LNCaP clone FGC (cell line): ENCODE data around the gene FHIT.
A peak's percentile ranks its signal among the peaks of the same experiment; 100 is the strongest.

ENCODE experiments used
- DNase-seq: peaks from one replicate; pipeline ENCODE4 v3.0.0-alpha.2; 2011; ENCODE audit warnings: low read depth
- H3K4me3 ChIP-seq: 2 replicates; pipeline ENCODE4 v1.5.1; 2011; ENCODE audit warnings: mild to moderate bottlenecking, low read depth, low read length, control low read depth
- TF ChIP-seq, protein P1 (sequence below): IDR thresholded peaks from 2 replicates; pipeline ENCODE4 v1.5.1; 2012; ENCODE audit warnings: mild to moderate bottlenecking; ENCODE audit not compliant: control insufficient read depth, insufficient read depth; ENCODE audit errors: extremely low read depth

FHIT gene

DNA sequence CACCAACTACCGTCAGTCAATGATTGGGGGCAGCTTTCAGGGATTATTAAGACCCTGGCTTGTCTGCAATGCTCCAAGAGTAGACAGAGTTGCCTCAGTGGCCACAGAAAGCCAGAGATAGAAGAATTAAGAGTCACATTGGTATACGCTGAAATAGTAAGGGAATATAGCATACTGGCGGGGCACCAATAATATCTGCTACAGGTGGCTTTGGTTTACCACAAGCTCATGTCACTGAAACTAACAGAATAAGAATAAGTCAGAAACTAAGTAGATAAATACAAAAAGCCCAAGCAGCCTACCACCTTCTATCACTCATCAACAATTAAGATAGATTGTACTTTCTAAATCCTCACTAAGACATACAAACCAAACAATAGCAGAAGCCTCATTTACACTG, 2.5 kb upstream of the FHIT start:
- no peak for DNase-seq
- H3K4me3 ChIP-seq, result no peak overlapping the region
- TF ChIP-seq, protein P1, sequence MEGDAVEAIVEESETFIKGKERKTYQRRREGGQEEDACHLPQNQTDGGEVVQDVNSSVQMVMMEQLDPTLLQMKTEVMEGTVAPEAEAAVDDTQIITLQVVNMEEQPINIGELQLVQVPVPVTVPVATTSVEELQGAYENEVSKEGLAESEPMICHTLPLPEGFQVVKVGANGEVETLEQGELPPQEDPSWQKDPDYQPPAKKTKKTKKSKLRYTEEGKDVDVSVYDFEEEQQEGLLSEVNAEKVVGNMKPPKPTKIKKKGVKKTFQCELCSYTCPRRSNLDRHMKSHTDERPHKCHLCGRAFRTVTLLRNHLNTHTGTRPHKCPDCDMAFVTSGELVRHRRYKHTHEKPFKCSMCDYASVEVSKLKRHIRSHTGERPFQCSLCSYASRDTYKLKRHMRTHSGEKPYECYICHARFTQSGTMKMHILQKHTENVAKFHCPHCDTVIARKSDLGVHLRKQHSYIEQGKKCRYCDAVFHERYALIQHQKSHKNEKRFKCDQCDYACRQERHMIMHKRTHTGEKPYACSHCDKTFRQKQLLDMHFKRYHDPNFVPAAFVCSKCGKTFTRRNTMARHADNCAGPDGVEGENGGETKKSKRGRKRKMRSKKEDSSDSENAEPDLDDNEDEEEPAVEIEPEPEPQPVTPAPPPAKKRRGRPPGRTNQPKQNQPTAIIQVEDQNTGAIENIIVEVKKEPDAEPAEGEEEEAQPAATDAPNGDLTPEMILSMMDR, result no peak

DNA sequence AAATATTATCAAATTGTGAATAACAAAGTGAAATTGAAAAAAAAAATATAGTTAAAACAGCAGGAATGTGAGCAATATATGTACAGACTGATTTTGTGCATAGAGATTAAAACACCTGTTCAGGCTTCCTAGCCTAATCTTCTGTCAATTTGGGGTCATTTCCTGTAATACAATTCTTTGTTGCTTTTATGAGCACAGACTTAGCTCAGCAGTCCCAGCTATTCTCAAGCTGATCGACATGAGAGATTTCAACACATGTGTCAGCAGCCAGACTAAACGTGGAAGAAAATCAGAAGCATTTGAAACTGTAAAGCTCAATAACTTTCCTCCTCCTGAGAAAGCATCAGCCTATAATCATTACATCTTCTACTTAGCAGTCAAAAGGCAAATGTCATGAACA, 1.6 kb upstream of the FHIT start:
- TF ChIP-seq, protein P1, result no peak
- H3K4me3 ChIP-seq, result no peak overlapping the region
- no peak for DNase-seq

DNA sequence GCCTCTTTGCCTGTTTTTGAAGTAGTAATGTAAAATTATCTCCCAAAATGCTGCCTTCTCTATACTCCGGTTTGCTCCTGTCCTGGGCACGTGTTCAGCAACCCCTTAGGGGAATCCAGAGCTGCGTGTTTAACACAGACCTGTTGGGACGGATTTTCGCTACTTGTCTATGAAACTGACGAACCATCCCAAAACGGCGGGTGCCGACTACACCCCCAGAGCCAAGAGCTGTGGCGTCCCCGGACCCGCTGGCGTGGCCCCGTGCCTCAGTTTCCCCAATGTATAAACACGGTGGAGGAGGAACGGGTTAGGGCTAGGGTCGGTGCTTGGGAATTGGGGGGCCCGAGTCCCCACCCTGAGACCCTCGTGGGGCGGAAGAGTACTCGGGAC, 473 bp downstream of the FHIT start:
- H3K4me3 ChIP-seq, result peak overlapping the region; percentile 69
- TF ChIP-seq, protein P1, result no peak
- no peak for DNase-seq

DNA sequence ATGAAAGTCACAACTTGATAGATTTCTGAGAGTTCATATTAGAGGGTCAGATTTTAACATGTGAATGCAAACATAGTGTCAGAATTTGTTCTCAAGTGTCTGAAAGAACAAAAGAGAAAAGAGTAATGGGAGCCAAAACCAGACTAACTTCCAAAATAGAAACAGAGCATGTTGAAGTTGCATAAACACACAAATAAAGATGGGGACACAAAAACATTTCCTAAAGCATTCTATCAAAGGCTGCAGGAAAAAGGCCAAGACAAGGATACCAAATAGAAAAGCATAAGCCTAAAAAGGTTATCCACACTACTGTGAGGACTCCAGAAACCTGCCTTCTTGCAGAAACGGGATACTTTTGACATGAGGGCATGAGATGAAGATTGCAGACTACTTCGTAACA, 2.8 kb downstream of the FHIT start:
- TF ChIP-seq, protein P1, result no peak
- no peak for DNase-seq
- H3K4me3 ChIP-seq, result no peak overlapping the region

DNA sequence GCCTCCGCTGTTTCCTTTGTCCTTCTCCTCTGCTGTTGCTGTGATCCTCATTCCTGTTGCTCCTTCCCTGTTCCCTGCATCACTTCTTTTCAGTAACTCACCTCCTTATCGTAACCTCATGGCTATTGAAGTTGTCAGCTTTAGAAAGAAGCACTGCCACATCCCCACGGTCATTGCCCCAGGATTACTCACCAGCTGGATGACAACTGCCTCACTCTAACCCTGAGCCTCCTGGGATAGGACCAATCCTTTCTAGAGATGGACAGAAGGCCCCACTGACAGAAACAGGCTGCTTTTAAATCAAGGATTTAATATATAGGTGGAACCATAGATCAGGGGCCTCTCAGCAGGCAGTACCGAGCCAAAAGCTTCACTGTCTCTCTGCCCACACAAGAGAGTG, 4.1 kb downstream of the FHIT start:
- no peak overlapping the region for H3K4me3 ChIP-seq
- TF ChIP-seq, protein P1, result no peak
- DNase-seq, result no peak

DNA sequence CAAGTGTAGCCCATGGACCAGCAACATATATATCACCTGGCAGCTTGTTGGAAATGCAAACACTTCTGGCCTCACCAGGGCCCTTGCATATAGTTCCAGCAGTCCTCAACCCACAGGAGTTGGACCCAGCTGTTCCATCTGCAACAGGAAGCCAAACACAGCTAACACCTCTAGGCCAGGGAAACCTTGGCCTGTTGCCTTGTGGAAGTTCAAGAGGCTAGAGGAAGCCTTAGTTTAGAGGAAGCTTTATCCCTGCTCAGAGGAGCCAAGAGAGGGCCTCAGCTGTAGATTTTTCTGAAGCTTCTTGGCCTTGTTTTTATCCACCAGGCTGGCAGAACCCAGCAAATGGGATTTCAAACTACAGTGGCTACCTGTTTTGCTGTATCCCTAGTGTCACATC, 11.4 kb downstream of the FHIT start:
- TF ChIP-seq, protein P1, result 0 out of 2 replicates have a peak, but pooled peaks have one; percentile 11
- no peak overlapping the region for H3K4me3 ChIP-seq
- peak; percentile 84 for DNase-seq

DNA sequence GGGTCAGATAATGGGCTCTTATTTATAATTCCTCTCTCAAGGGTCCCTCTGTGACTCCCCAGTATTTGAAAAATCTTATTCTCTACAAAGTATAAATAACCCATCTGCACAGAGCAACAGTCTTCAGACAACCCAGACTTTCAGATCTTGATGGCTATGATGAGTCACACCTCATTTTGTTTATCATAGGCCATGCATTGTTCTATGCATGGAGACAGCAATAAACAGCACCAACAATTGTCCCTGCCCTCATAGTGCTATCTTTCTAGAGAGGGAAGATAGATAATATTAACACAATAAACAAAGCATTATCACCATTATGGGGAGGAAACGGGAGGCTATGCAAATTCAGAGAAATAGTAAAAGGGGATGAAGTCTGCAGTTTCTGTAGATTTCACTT, 13.4 kb downstream of the FHIT start:
- DNase-seq, result no peak
- TF ChIP-seq, protein P1, result no peak

More for the DNA sequence above, 13.4 kb downstream of the FHIT start:
- no peak overlapping the region for H3K4me3 ChIP-seq
